Activated CD4-positive, alpha-beta T cell treated with anti-CD3 and anti-CD28 coated beads, Interleukin-2, amount 50 U/mL, for 48 hours (primary cell): ENCODE measurements around the gene WSCD1.

Experiments
- DNase-seq, 2 experiments: peaks; one replicate each; pipeline ENCODE4 v3.0.0-alpha.2; 2020

Gene WSCD1

DNA sequence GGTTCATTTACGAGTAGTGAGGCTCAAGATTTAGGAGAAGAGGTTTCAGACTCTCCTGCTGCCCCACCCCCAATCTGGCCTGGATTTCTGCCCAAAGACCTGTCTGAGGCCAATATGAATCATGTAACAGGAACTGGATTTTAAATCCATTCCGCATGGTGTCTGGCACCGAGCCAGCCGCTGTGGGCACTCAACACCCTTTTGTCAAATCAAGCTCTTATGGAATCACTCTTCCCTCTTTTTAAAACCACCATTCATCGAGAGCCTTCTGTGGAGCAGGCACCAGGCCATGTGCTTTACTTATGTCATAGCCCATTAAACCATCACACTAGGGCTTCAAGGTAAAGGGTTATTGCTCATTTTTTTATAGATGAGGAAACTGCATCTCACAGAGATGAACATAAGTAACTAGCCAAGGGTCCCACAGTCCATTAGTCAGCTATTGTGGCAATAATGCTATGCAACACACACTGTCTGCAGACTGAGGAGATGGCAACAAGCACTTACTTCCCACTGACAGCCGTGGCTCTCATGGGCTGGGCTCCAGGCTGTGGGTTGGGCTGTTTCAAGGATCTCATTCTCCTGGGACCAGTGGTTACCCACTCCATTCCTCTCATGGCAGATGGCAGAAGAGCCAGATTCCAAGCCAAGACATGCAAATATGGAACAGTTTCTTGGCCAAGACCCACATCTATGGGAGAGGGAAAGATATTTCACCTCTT, 93.6 kb downstream of the WSCD1 start:
- DNase-seq = no peak

DNA sequence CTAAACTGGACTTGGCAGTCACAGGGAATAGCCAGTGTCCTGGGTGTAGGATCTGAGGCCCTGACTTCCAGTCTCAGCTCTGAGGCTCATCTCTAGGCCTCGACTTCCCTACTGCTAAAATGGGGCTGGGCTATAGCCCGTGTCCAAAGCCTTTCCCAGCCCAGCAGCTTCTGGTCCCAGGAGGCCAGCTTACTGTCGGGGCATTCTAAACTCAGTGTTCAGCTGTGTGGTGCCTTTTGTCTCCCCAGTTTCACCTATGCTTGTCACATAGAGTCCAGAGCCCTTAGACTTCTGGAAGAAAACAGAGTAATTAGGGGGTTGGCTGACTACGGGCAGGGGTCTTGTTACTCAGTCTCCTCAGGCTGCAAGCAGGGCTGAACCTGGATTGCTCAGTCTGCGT, 94.8 kb downstream of the WSCD1 start:
- no peak for DNase-seq

DNA sequence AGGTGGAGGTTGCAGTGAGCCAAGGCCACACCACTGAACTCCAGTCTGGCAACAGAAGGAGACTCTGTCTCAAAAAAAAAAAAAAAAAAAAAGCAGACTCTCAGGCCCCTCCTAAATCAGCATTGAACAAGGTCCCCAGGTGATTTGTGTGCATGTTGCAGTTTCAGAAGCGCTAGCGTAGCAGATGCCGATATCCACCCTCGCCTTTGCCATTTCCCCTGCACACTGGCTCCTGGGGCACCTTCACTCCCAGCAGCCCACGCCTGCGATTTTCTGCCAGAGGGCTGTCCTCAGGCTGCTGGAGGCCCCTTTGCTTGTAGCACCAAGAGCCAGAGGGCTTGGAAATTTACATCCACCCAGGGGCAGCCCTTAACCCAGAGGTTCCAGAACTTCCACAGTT, 95.6 kb downstream of the WSCD1 start:
- DNase-seq = no peak

DNA sequence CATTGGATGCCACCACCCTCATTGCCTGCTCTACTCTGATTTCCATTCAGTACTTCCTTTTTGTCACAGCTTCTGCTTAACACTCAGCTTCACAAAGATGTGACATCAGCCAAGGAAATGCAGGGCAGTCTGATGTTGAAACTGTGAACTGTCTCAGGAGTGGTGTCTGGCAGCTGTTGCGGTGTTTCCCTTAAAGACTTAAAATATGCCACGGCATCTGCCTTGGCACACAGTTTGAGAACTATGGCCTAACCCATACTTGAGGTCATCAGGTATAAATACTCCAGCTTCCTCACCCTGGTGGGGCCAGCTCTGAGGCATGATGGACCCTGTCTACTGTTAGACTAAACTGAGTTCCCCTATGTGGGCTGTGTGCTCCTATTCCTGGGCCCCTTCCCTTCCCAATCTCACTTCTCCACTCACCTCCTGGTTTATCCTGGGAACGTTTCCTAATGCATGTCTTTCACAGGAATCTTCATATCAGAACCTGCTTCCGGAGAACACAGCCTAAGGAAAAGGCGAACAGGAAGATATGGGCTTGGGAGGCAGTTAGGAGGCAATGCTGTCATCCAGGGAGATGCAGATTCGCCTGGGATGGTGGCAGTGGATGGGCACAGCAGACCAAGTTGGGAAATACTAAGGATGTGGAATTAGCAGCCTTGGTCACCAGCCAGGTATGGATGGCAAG, 96.5 kb downstream of the WSCD1 start:
- DNase-seq = no peak

GRCh38 chr17:6168296-6168695, 98.1 kb downstream of the WSCD1 start:
- no peak for DNase-seq

DNA sequence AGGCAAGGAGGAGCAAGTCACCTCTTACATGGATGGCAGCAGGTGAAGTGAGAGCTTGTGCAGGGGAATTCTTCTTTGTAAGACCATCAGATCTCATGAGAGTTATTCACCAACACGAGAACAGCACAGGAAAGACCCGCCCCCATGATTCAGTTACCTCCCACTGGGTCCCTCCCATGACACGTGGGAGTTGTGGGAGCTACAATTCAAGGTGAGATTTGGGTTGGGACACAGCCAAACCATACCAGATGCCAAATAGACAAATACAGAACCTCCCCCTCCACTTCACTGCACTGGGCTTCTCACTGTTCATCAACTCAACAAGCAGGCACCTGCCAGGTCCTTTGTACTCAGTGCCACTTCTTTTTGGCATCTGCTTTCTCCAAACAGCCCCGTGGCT, 100.2 kb downstream of the WSCD1 start:
- DNase-seq = no peak

DNA sequence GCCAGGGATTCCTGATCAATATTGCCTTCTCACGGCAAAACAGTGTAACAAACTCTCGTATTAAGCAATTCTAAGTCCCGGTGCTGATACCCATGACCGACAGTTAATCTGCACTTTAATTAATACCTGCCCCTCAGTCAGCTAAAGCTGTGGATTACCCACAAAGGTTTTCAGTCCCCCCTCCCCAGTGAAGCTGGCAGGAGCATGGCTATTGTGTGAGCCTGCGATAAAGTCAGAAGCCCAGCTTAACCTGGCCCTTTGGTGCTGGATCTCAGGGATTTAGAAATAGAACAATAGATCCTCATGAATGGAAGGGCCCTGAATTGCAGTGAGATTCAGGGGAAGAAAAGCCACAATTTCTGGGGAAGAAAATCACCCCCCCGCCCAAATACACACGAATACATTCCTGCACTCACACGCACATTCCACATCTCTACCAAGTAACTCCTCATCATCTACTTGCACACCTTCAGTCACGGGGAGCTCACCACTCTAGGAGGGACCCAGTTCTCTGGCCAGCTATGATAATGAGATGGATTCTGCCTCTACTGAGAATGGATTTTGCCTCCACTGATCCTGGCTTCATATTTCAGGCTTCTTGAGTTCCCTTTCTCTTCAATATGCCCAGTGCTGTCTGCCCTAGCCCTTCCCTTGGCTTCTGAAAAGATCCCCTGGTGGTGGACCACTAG, 102.6 kb downstream of the WSCD1 start:
- DNase-seq = no peak

GRCh38 chr17:6173653-6174052, 103.5 kb downstream of the WSCD1 start:
- no peak for DNase-seq
